Activated CD4-positive, alpha-beta memory T cell treated with anti-CD3 and anti-CD28 coated beads, Interleukin-2, amount 10 ng/mL, durations not matched to agents 7 days and 5 days (primary cell): ENCODE measurements around the gene SMTN. TPM values are rescaled to one million over a fixed set of nuclear protein-coding genes. Genes with fewer than 3 reads are reported as not detected.

ENCODE experiments used
- CTCF ChIA-PET: fragments of 350-600 bp; sonication (Branson Sonifier 250); formaldehyde crosslinking; loops from one replicate; lab custom pipeline; 2021; ENCODE audit warnings: antibody characterized with exemption, inconsistent platforms; lab: Charles Lee
- POLR2A ChIA-PET: fragments of 350-600 bp; sonication (Branson Sonifier 250); formaldehyde crosslinking; loops from one replicate; lab custom pipeline; 2021; ENCODE audit warnings: antibody characterized with exemption; lab: Charles Lee
- DNase-seq: peaks from one replicate; pipeline ENCODE4 v3.0.0-alpha.2; 2020
- H3K27ac Mint-ChIP-seq: one replicate; pipeline ENCODE4 v1.8.0; 2021; ENCODE audit warnings: mild to moderate bottlenecking, mixed read lengths
- H3K27me3 Mint-ChIP-seq: one replicate; pipeline ENCODE4 v1.8.0; 2021; ENCODE audit warnings: mixed read lengths
- H3K36me3 Mint-ChIP-seq: one replicate; pipeline ENCODE4 v1.8.0; 2021; ENCODE audit warnings: low read depth, mixed read lengths
- H3K4me1 Mint-ChIP-seq: one replicate; pipeline ENCODE4 v1.8.0; 2021; ENCODE audit warnings: mixed read lengths
- H3K4me3 Mint-ChIP-seq: one replicate; pipeline ENCODE4 v1.8.0; 2021; ENCODE audit warnings: mild to moderate bottlenecking, mixed read lengths
- H3K9me3 Mint-ChIP-seq: one replicate; pipeline ENCODE4 v1.8.0; 2021; ENCODE audit warnings: mixed read lengths
- total RNA-seq, 2 experiments: library from RNA; stranded (reverse); gene quantifications; one replicate each; pipeline ENCODE4 v1.2.3, GENCODE V29; 2021

The SMTN gene
- total RNA-seq, 2 experiments from 2014 or later: 36.4 to 41.4 TPM

GRCh38 chr22:31135706-31136105, 54.6 kb downstream of the SMTN start:
- Mint-ChIP-seq H3K36me3 (no peaks in the 10 kb centered on the region), H3K9me3 (no peaks in the 10 kb centered on the region), H3K27ac (no peak overlapping the region), H3K4me1 (no peaks in the 10 kb centered on the region), H3K4me3 (no peak overlapping the region), H3K27me3 (peaks cover 3% of the 10 kb centered on the region)
- DNase-seq: no peak
- CTCF ChIA-PET: no interaction called here
- POLR2A ChIA-PET: no interaction called here

- Mint-ChIP-seq H3K27ac (no peak overlapping the region), H3K4me3 (no peak overlapping the region), H3K27me3 (peaks cover 3% of the 10 kb centered on the region), H3K4me1 (no peaks in the 10 kb centered on the region), H3K36me3 (no peaks in the 10 kb centered on the region), H3K9me3 (no peaks in the 10 kb centered on the region)
- ChIA-PET POLR2A (no interaction called here), CTCF (no interaction called here)
- no peak for DNase-seq
These were observed 55.0 kb downstream of the SMTN start for GRCh38 chr22:31136155-31136554.

GRCh38 chr22:31136711-31137110, 55.6 kb downstream of the SMTN start:
- H3K4me3 Mint-ChIP-seq: no peak overlapping the region
- H3K4me1 Mint-ChIP-seq: no peaks in the 10 kb centered on the region
- POLR2A ChIA-PET: no interaction called here
- CTCF ChIA-PET: no interaction called here
- H3K9me3 Mint-ChIP-seq: no peaks in the 10 kb centered on the region
- peaks cover 3% of the 10 kb centered on the region for H3K27me3 Mint-ChIP-seq
- H3K27ac Mint-ChIP-seq: no peak overlapping the region
- DNase-seq: no peak
- no peaks in the 10 kb centered on the region for H3K36me3 Mint-ChIP-seq

GRCh38 chr22:31137721-31138120, 56.6 kb downstream of the SMTN start:
- DNase-seq: no peak
- H3K4me3 Mint-ChIP-seq: no peak overlapping the region
- POLR2A ChIA-PET: no interaction called here
- no peaks in the 10 kb centered on the region for H3K9me3 Mint-ChIP-seq
- no peak overlapping the region for H3K27ac Mint-ChIP-seq
- H3K4me1 Mint-ChIP-seq: no peaks in the 10 kb centered on the region
- H3K36me3 Mint-ChIP-seq: no peaks in the 10 kb centered on the region
- H3K27me3 Mint-ChIP-seq: peaks cover 3% of the 10 kb centered on the region
- CTCF ChIA-PET: no interaction called here

GRCh38 chr22:31138126-31138525, 57.0 kb downstream of the SMTN start:
- no peaks in the 10 kb centered on the region for H3K4me1 Mint-ChIP-seq
- H3K27me3 Mint-ChIP-seq: peaks cover 3% of the 10 kb centered on the region
- no peak overlapping the region for H3K27ac Mint-ChIP-seq
- H3K36me3 Mint-ChIP-seq: no peaks in the 10 kb centered on the region
- DNase-seq: no peak
- H3K9me3 Mint-ChIP-seq: no peaks in the 10 kb centered on the region
- CTCF ChIA-PET: no interaction called here
- POLR2A ChIA-PET: no interaction called here
- H3K4me3 Mint-ChIP-seq: no peak overlapping the region

GRCh38 chr22:31139066-31139465, 57.9 kb downstream of the SMTN start:
- ChIA-PET POLR2A (no interaction called here), CTCF (no interaction called here)
- no peaks in the 10 kb centered on the region for H3K36me3 Mint-ChIP-seq

GRCh38 chr22:31139866-31140716, 59.0 kb downstream of the SMTN start, which contains the start of gene PLA2G3:
TSS of gene PLA2G3 (minus strand) at chr22:31140508. CDS start at chr22:31140354, 154 bp downstream.
- Mint-ChIP-seq H3K4me1 (peaks cover 7% of the 10 kb centered on the region), H3K36me3 (no peaks in the 10 kb centered on the region), H3K27me3 (peaks cover 3% of the 10 kb centered on the region), H3K4me3 (no peak within 1 kb of the TSS), H3K9me3 (no peaks in the 10 kb centered on the region), H3K27ac (no peak within 1 kb of the TSS)
- CTCF ChIA-PET: no interaction called here
- no peak for DNase-seq
- POLR2A ChIA-PET: interaction anchor here (0.9 kb wide), 1 partner anchor 19 kb away, joined by 3 read pairs; no protein-coding TSS in a partner anchor

More at GRCh38 chr22:31139066-31139465, 57.9 kb downstream of the SMTN start:
- Mint-ChIP-seq H3K27me3 (peaks cover 3% of the 10 kb centered on the region), H3K9me3 (no peaks in the 10 kb centered on the region), H3K4me3 (no peak overlapping the region), H3K4me1 (peaks cover 2% of the 10 kb centered on the region), H3K27ac (no peak overlapping the region)
- DNase-seq: no peak

GRCh38 chr22:31140746-31141145, 59.6 kb downstream of the SMTN start:
- CTCF ChIA-PET: no interaction called here
- H3K27me3 Mint-ChIP-seq: peaks cover 3% of the 10 kb centered on the region
- no peaks in the 10 kb centered on the region for H3K9me3 Mint-ChIP-seq
- H3K4me3 Mint-ChIP-seq: no peak overlapping the region
- H3K36me3 Mint-ChIP-seq: no peaks in the 10 kb centered on the region
- POLR2A ChIA-PET: no interaction called here
- no peak overlapping the region for H3K27ac Mint-ChIP-seq
- DNase-seq: no peak
- H3K4me1 Mint-ChIP-seq: peaks cover 7% of the 10 kb centered on the region

- Mint-ChIP-seq H3K4me1 (peaks cover 7% of the 10 kb centered on the region), H3K27ac (no peak overlapping the region), H3K9me3 (no peaks in the 10 kb centered on the region), H3K36me3 (no peaks in the 10 kb centered on the region), H3K27me3 (peaks cover 5% of the 10 kb centered on the region), H3K4me3 (no peak overlapping the region)
- DNase-seq: no peak
- ChIA-PET CTCF (no interaction called here), POLR2A (no interaction called here)
These were observed 60.4 kb downstream of the SMTN start for GRCh38 chr22:31141551-31141950.

GRCh38 chr22:31142285-31142684, 61.2 kb downstream of the SMTN start:
- Mint-ChIP-seq H3K9me3 (no peaks in the 10 kb centered on the region), H3K27ac (no peak overlapping the region), H3K27me3 (peaks cover 5% of the 10 kb centered on the region), H3K36me3 (no peaks in the 10 kb centered on the region), H3K4me1 (peaks cover 7% of the 10 kb centered on the region), H3K4me3 (no peak overlapping the region)
- CTCF ChIA-PET: no interaction called here
- DNase-seq: no peak
- POLR2A ChIA-PET: no interaction called here

- CTCF ChIA-PET: no interaction called here
- no peaks in the 10 kb centered on the region for H3K36me3 Mint-ChIP-seq
- H3K4me3 Mint-ChIP-seq: no peak overlapping the region
- H3K9me3 Mint-ChIP-seq: no peaks in the 10 kb centered on the region
- H3K4me1 Mint-ChIP-seq: peaks cover 7% of the 10 kb centered on the region
- peaks cover 8% of the 10 kb centered on the region for H3K27me3 Mint-ChIP-seq
- H3K27ac Mint-ChIP-seq: no peak overlapping the region
- no peak for DNase-seq
- POLR2A ChIA-PET: no interaction called here
These were observed 61.9 kb downstream of the SMTN start for GRCh38 chr22:31143038-31143437.

- DNase-seq: no peak
- POLR2A ChIA-PET: no interaction called here
- Mint-ChIP-seq H3K27me3 (peaks cover 8% of the 10 kb centered on the region), H3K9me3 (no peaks in the 10 kb centered on the region), H3K27ac (no peak overlapping the region), H3K4me1 (peaks cover 7% of the 10 kb centered on the region), H3K4me3 (no peak overlapping the region), H3K36me3 (no peaks in the 10 kb centered on the region)
- CTCF ChIA-PET: no interaction called here
These were observed 62.4 kb downstream of the SMTN start for GRCh38 chr22:31143537-31143936.

GRCh38 chr22:31144223-31144622, 63.1 kb downstream of the SMTN start:
- no peak for DNase-seq
- no peaks in the 10 kb centered on the region for H3K9me3 Mint-ChIP-seq
- peaks cover 7% of the 10 kb centered on the region for H3K4me1 Mint-ChIP-seq
- no peak overlapping the region for H3K27ac Mint-ChIP-seq
- no peaks in the 10 kb centered on the region for H3K36me3 Mint-ChIP-seq
- H3K4me3 Mint-ChIP-seq: no peak overlapping the region
- H3K27me3 Mint-ChIP-seq: peaks cover 8% of the 10 kb centered on the region
- CTCF ChIA-PET: interaction anchor here (0.7 kb wide), 1 partner anchor 15 kb away, joined by 3 read pairs; the partner anchor contains the start of gene RNF185
- POLR2A ChIA-PET: no interaction called here

- Mint-ChIP-seq H3K4me3 (no peak overlapping the region), H3K9me3 (no peaks in the 10 kb centered on the region), H3K36me3 (no peaks in the 10 kb centered on the region), H3K27ac (no peak overlapping the region), H3K27me3 (peaks cover 6% of the 10 kb centered on the region), H3K4me1 (peaks cover 7% of the 10 kb centered on the region)
- DNase-seq: no peak
- ChIA-PET CTCF (interaction anchor here (0.8 to 1.1 kb wide), 3 partner anchors 11 to 124 kb away, joined by 3 to 5 read pairs (median 3); partner anchors contain the start of genes RNF185 and SELENOM), POLR2A (no interaction called here)
These were observed 67.4 kb downstream of the SMTN start for GRCh38 chr22:31148488-31148887.
